Activated naive CD8-positive, alpha-beta T cell (primary cell): ENCODE measurements around the gene ANKRD36.
"Not testable (repeated sequence)": the region's sequence is repeated elsewhere in the genome, so short reads cannot be mapped to it uniquely, and the experiment has no call there.

ENCODE experiments used
- H3K27ac Mint-ChIP-seq: one replicate; pipeline ENCODE4 v1.8.0; 2021; ENCODE audit warnings: mixed read lengths
- H3K27me3 Mint-ChIP-seq: one replicate; pipeline ENCODE4 v1.8.0; 2021; ENCODE audit warnings: mixed read lengths
- H3K36me3 Mint-ChIP-seq: one replicate; pipeline ENCODE4 v1.8.0; 2021; ENCODE audit warnings: mixed read lengths
- H3K4me1 Mint-ChIP-seq: one replicate; pipeline ENCODE4 v1.8.0; 2021; ENCODE audit warnings: low read depth, mixed read lengths
- H3K4me3 Mint-ChIP-seq: one replicate; pipeline ENCODE4 v1.8.0; 2021; ENCODE audit warnings: mild to moderate bottlenecking, mixed read lengths
- H3K9me3 Mint-ChIP-seq: one replicate; pipeline ENCODE4 v1.8.0; 2021; ENCODE audit warnings: low read depth, mixed read lengths

The ANKRD36 gene

GRCh38 chr2:97095661-97096060 is 17.3 kb upstream of the ANKRD36 start:
- peaks cover 2% of the 10 kb centered on the region for H3K27me3 Mint-ChIP-seq
- peaks cover 2% of the 10 kb centered on the region for H3K36me3 Mint-ChIP-seq
- no peaks in the 10 kb centered on the region for H3K9me3 Mint-ChIP-seq
- H3K4me3 Mint-ChIP-seq, result peak overlapping the region; percentile 80
- no peak overlapping the region for H3K27ac Mint-ChIP-seq
- H3K4me1 Mint-ChIP-seq, result peaks cover 9% of the 10 kb centered on the region

GRCh38 chr2:97098786-97099372 is 14.1 kb upstream of the ANKRD36 start:
- H3K4me1 Mint-ChIP-seq, H3K27ac Mint-ChIP-seq, H3K36me3 Mint-ChIP-seq: not testable (repeated sequence)

GRCh38 chr2:97106878-97107277 is 6.1 kb upstream of the ANKRD36 start:
- not testable (repeated sequence) for H3K27ac Mint-ChIP-seq, H3K9me3 Mint-ChIP-seq, H3K36me3 Mint-ChIP-seq, H3K4me1 Mint-ChIP-seq, H3K4me3 Mint-ChIP-seq, H3K27me3 Mint-ChIP-seq

More at GRCh38 chr2:97098786-97099372, 14.1 kb upstream of the ANKRD36 start:
- not testable (repeated sequence) for H3K9me3 Mint-ChIP-seq, H3K4me3 Mint-ChIP-seq, H3K27me3 Mint-ChIP-seq

GRCh38 chr2:97111246-97111645 is 1.7 kb upstream of the ANKRD36 start:
- H3K36me3 Mint-ChIP-seq, H3K27ac Mint-ChIP-seq, H3K4me1 Mint-ChIP-seq: not testable (repeated sequence)

GRCh38 chr2:97112320-97113049 is 468 bp upstream of the ANKRD36 start:
- not testable (repeated sequence) for H3K27me3 Mint-ChIP-seq, H3K4me1 Mint-ChIP-seq, H3K36me3 Mint-ChIP-seq, H3K9me3 Mint-ChIP-seq
- Mint-ChIP-seq H3K4me3 (peak overlapping the region; percentile 94), H3K27ac (peak overlapping the region; percentile 89)

More at GRCh38 chr2:97111246-97111645, 1.7 kb upstream of the ANKRD36 start:
- H3K27me3 Mint-ChIP-seq, H3K4me3 Mint-ChIP-seq, H3K9me3 Mint-ChIP-seq: not testable (repeated sequence)

GRCh38 chr2:97113882-97114255 is 916 bp downstream of the ANKRD36 start:
- not testable (repeated sequence) for H3K9me3 Mint-ChIP-seq, H3K36me3 Mint-ChIP-seq, H3K27me3 Mint-ChIP-seq, H3K4me1 Mint-ChIP-seq
- Mint-ChIP-seq H3K27ac (peak overlapping the region; percentile 92), H3K4me3 (peak overlapping the region; percentile 99)

- H3K4me3 Mint-ChIP-seq, H3K27me3 Mint-ChIP-seq, H3K4me1 Mint-ChIP-seq, H3K9me3 Mint-ChIP-seq, H3K27ac Mint-ChIP-seq: not testable (repeated sequence)
- peaks cover 14% of the 10 kb centered on the region for H3K36me3 Mint-ChIP-seq
Measured at GRCh38 chr2:97129090-97129489, 16.1 kb downstream of the ANKRD36 start.

- H3K36me3 Mint-ChIP-seq, H3K4me1 Mint-ChIP-seq, H3K27me3 Mint-ChIP-seq, H3K4me3 Mint-ChIP-seq, H3K27ac Mint-ChIP-seq, H3K9me3 Mint-ChIP-seq: not testable (repeated sequence)
Measured at GRCh38 chr2:97144016-97144415, 31.1 kb downstream of the ANKRD36 start.

GRCh38 chr2:97166548-97166947 is 53.6 kb downstream of the ANKRD36 start:
- not testable (repeated sequence) for H3K4me3 Mint-ChIP-seq, H3K27ac Mint-ChIP-seq, H3K4me1 Mint-ChIP-seq, H3K9me3 Mint-ChIP-seq, H3K27me3 Mint-ChIP-seq
- peaks cover 29% of the 10 kb centered on the region for H3K36me3 Mint-ChIP-seq

- not testable (repeated sequence) for H3K27me3 Mint-ChIP-seq, H3K9me3 Mint-ChIP-seq, H3K27ac Mint-ChIP-seq, H3K4me3 Mint-ChIP-seq, H3K4me1 Mint-ChIP-seq
- peaks cover 29% of the 10 kb centered on the region for H3K36me3 Mint-ChIP-seq
Measured at GRCh38 chr2:97167938-97168337, 55.0 kb downstream of the ANKRD36 start.

GRCh38 chr2:97168583-97168982 is 55.6 kb downstream of the ANKRD36 start:
- peaks cover 30% of the 10 kb centered on the region for H3K36me3 Mint-ChIP-seq
- H3K4me3 Mint-ChIP-seq, H3K9me3 Mint-ChIP-seq, H3K27me3 Mint-ChIP-seq, H3K27ac Mint-ChIP-seq, H3K4me1 Mint-ChIP-seq: not testable (repeated sequence)

GRCh38 chr2:97180391-97180790 is 67.4 kb downstream of the ANKRD36 start:
- H3K27me3 Mint-ChIP-seq, H3K27ac Mint-ChIP-seq, H3K9me3 Mint-ChIP-seq, H3K4me1 Mint-ChIP-seq, H3K4me3 Mint-ChIP-seq, H3K36me3 Mint-ChIP-seq: not testable (repeated sequence)

GRCh38 chr2:97195349-97195748 is 82.4 kb downstream of the ANKRD36 start:
- not testable (repeated sequence) for H3K27ac Mint-ChIP-seq, H3K27me3 Mint-ChIP-seq, H3K4me3 Mint-ChIP-seq, H3K4me1 Mint-ChIP-seq, H3K9me3 Mint-ChIP-seq
- H3K36me3 Mint-ChIP-seq, result peaks cover 28% of the 10 kb centered on the region

GRCh38 chr2:97197251-97197650 is 84.3 kb downstream of the ANKRD36 start:
- not testable (repeated sequence) for H3K4me3 Mint-ChIP-seq, H3K9me3 Mint-ChIP-seq, H3K27ac Mint-ChIP-seq, H3K4me1 Mint-ChIP-seq, H3K27me3 Mint-ChIP-seq
- H3K36me3 Mint-ChIP-seq, result peaks cover 19% of the 10 kb centered on the region

- not testable (repeated sequence) for H3K27me3 Mint-ChIP-seq, H3K27ac Mint-ChIP-seq, H3K4me3 Mint-ChIP-seq, H3K9me3 Mint-ChIP-seq, H3K4me1 Mint-ChIP-seq
- peaks cover 12% of the 10 kb centered on the region for H3K36me3 Mint-ChIP-seq
Measured at GRCh38 chr2:97200887-97201286, 87.9 kb downstream of the ANKRD36 start.

- H3K36me3 Mint-ChIP-seq, result not testable (repeated sequence)
Measured at GRCh38 chr2:97202643-97203250, 89.8 kb downstream of the ANKRD36 start.

More at GRCh38 chr2:97202643-97203250, 89.8 kb downstream of the ANKRD36 start:
- not testable (repeated sequence) for H3K27me3 Mint-ChIP-seq, H3K4me1 Mint-ChIP-seq, H3K9me3 Mint-ChIP-seq, H3K4me3 Mint-ChIP-seq, H3K27ac Mint-ChIP-seq
